CD4-positive, alpha-beta T cell treated with Interleukin-17A for 1 hour (primary cell): ENCODE data around the gene GRWD1.

Source experiments
- DNase-seq: peaks from one replicate; pipeline ENCODE4 v3.0.0-alpha.2; 2020

GRWD1 gene

DNA sequence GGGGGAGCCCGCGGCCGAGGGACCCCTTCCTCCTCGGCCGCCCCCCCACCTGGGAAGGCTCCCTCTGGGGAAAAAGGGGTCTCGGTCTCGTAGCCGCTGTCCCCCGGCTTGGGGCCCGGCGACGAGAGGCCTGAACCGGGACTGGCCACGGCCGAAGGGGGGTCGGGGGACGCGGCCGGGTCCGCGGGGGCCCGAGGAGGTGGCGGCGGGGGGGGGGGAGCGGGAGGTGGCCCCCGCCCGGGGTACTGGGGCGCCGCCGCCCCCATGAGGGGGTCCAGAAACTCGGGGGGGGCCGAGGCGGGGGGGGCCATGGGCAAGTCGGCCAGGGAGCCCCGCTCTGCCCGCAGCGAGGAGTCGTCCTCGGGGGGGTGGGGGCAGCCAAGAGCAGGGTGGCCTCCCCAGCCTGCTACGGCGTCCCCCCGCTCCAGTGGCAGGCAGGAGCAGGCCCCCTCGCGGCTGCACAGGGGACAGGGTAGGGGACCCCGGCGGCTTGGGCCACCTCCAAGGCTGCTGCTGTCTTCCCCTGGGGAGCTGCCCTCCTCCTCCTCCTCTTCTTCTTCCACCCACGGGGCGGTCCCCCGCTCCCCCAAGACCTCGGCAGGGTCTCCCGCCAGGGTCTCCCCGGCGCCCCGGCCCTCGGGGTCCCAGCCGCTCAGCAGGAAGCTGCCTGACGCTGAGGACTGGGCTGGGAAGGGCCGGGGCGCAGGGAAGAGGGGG lies 53.0 kb downstream of the GRWD1 start:
- no peak for DNase-seq

DNA sequence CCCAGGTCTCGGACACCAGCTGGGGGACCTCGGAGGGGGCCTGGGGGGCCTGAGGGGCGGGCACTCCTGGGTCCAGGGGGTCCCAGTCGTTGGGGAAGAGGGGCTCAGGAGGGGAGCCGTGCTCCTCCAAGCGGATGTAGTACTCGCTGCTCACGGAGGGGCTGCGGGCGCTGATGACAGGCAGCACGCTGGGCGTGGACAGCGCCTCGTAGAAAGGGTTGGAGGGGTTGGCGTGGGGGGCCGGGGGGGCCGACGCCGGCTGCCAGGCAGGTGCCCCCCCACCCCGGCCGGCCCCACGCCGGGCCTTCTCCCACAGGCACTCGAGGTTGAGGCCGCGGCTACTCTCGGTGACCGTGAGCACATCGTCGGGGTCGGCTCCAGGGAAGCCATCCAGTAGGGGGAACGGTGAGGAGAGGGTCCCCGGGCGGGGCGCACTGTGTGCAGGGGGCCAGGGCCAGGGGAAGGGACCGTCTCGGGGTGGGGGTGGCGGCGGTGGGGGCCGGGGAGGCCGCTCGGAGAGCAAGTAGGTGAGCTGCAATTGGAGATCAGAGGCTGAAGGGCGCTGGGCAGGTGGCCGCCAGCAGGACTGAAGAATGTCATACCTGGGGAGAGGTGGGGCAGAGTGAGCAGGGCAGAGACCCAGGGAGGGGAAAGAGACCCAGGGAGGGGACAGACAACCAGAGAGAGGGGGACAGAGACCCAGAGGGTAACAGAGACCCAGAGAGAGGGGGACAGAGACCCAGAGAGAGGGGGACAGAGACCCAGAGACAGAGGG lies 53.7 kb downstream of the GRWD1 start:
- DNase-seq, result no peak

DNA sequence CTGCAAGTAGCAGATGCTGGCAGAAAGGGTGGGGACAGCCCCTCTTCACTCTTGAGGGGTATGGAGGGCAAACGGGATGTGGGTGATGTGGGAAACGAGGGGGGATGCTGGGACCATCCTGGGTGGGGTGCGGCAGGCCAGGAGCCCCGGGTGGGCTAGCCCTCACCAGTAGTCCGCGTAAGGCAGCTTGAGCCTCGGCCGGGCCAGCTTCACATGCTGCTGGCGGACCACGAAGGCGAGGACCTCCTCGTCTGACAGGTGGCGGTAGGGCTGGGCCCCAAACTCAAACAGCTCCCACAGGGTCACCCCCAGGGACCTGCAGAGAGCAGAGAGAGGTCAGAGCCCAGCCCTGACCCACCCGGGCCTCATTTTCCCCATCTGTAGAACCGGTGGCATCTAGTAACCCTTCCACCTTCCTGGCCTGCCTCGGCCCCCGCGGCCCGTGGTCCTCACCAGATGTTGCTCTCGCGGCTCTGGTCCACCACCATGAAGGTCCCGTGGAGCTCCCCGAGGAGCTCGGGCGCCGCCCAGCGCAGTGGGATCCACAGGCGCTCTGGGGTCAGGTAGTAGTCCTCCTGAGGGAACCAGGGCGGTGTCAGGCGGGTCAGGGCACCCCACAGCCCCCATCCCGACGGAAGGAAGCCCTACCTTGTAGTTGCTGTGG lies 55.2 kb downstream of the GRWD1 start:
- no peak for DNase-seq

DNA sequence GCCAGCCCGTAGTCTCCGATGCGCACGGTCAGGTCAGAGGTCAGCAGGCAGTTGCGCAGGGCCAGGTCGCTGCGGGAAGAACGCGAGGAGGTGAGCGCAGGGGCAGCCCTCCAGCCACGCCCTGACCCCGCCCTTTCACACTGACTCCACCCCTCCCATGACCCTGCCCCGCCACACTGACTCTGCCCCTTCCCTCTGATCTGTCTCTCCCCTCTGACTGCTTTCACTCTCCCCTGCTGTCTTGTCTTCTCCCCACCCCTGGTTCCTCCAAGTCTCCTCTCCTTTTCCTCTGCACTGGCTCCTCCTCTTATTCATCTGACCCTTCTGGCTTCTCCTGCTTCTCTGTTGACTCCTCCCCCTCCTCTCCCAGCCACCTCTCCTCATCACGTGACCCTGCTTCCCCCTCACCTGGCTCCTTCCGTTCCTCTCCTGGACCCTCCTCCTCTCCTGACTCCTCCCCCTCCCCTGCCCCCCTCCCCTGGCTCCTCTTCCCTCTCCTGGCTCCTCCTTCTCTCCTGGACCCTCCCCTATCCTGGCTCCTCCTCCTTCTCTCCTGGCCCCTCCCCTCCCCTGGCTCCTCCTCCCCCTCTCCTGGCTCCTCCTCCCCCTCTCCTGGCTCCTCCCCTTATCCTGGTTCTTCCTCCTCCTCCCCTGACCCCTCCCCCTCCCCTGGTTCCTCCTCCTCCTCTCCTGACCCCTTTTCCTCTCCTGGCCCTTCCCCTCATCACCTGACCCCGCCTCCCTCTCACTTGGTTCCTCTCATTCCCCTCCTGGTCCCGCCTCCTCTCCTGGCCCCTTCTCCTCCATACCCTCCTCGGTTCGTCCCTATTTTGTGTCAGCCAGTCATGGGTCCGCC lies 55.9 kb downstream of the GRWD1 start:
- DNase-seq, result peak; percentile 84

DNA sequence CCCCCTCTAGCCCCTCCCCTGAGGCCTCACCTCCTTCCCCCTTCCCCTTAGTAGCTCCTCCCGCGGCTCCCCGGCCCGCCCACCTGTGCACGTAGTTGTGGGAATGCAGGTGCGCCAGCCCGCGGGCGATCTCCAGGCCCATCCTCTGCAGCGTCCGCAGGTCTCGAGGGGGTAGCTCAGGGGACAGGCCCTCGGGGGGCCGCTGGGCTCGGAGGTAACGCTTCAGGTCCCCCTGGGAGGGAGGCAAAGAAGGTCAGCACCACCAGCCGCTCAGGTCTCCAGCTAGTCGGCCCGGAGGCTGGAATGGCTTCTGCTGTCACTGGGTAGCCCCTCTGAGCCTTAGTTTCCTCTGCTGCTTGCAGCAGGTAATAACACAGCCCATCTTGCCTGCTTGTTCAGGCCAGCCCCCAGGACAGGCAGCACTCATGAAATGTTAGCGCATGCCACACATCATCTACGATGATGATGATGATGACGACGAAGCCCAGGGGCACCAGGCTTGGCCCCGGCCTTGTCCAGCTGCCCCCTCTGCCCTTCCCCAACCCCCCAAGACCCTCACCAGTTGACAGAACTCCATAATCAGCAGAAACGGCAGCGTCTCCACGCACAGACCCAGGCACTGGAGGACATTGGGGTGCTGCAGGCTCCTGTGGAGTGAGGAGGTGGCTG lies 56.7 kb downstream of the GRWD1 start:
- no peak for DNase-seq

DNA sequence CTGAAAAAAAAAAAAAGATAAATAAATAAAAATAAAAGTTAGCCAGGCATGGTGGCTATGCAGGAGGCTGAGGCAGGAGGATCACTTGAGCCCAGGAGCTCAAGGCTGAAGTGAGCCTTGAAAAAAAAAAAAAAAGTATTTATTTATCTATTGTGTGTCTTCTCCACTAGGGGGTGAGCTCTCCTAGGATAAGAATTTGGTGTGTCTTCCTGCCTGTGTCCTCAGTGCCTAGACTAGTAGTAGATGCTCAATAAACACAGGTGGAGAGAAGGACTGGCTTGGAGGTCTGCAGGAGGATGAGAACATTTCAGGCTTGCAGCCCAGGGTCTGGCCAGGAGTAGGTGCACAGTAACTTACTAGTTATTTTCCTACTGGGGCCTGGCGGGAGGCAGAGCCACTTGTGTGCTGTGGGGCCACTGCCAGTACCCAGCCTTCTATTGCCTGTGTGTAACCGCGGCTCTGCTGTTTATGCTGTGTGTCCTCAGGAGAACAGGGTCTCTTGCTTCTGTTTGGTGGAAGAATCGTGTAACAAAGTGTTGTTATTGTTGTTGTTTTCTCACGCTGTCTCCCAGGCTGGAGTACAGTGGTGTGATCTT lies 60.5 kb downstream of the GRWD1 start:
- peak; percentile 76 for DNase-seq
